Stimulated activated CD8-positive, alpha-beta memory T cell treated with anti-CD3 and anti-CD28 coated beads, Interleukin-2, amount 100 ng/mL, for 48 hours (primary cell): Measurements from ENCODE around the gene NFX1.

Experiments
- DNase-seq, 2 donors: peaks; one replicate each; pipeline ENCODE4 v3.0.0-alpha.2; 2020; ENCODE audit warnings: low read depth in 2 of 2

Gene NFX1

DNA sequence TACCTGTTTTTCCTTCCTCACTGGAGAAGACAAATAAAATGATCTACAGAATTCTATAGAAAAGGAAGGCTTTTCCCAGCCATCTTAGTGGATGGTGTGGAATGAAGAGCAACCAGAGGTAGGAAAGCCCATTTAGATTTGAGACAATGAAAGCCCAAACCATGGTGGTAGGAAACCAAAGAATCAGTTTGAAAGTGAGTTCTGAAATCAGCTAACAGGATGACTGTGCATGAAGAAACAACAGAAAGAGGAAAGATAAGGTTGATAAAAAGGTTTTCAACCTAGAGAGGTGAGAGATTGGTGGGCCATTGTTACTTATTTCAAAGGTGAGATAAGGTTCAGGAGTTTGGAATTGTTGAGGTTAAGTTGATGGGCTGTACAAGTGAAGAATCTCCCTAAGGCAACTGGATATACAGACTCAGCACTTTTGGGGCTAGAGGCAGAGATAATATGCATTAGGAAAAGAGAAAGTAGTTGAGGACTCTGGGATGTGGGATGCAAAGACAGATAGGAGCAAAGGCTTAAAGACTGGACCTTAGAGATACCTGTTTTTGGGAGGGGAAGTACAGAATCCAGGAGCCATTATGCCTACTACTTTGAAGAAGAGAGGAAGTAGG, 23.1 kb upstream of the NFX1 start:
- DNase-seq: no peak

DNA sequence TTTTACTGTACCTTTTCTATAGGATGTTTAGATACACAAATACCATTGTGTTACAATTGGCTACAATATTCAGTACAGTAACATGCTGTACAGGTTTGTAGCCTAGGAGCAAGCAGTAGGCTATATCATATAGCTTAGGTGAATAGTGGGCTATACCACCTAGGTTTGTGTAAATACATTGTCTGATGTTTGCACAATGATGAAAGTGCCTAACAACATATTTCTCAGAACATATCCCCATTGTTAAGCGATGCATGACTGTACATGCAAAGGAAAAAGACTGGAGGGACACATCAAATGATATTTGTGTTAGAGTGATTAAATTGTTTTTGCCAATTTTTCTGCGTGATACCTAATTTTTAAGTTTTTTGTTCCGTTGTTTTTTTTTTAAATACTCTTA, 20.2 kb upstream of the NFX1 start:
- no peak for DNase-seq

DNA sequence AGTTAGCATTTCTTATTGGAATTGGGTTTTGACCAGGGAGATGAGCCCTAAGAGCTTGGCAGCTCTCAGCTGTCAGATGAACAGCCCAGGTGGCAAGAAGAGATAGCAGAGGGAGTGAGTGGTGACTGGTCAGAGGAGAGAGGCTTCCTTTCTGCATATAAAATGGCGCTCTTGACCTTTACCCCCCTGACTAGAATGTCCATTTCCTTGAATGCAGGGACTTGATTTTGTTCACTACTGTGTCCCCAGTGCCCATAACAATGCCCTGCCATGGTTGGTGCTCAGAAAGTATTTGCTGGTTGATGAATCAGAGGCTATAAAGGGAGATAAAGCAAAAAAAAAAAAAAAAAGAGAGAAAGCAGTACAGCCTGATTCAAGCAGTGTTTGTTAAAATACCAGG, 18.3 kb upstream of the NFX1 start:
- DNase-seq: no peak

DNA sequence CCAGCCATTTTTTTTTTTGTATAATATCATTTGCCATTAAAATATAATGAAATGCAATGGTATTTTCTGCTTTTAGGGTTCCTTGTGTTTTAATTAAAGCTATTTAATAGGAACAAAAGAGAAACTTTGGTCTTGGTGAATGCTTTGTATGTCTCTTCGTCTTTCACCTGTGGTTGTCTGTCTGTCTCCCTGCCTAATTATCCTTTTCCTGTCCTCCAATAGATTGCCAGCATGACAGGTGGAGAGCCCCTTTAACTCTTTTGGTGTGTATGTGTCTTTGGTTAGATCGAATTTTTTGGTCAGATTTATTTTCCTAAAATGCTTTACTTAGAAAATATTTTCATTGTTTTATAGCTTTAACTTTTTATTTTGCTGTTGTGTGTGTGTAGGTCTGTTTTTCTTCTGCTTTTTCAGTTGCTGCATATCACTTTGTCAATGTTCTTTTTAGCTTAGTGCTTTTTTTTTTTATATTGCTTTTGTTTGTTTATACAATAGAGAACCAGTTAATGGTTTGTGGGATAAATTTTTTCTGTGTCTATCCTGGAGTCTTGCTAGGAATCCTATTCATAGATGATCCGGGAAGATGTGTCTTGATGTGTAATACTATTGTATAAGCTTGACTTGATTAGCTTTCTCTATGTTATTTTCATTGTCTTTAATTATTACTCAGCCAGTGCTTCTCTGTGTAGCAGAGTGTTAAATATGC, 16.9 kb upstream of the NFX1 start:
- no peak for DNase-seq

DNA sequence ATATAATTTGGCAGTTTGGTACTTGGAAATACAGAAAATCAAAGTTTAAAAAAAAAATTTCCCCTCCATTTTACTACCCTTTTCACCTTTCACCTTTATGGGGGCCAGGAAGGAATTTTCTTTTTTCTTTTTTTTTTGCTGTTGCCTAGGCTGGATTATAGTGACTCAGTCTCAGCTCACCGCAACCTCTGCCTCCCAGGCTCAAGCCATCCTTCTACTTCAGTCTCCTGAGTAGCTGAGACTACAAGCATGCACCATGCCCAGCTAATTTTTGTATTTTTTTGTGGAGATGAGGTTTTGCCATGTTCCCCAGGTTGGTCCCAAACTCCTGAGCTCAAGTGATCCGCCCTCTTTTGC, 16.4 kb upstream of the NFX1 start:
- no peak for DNase-seq

DNA sequence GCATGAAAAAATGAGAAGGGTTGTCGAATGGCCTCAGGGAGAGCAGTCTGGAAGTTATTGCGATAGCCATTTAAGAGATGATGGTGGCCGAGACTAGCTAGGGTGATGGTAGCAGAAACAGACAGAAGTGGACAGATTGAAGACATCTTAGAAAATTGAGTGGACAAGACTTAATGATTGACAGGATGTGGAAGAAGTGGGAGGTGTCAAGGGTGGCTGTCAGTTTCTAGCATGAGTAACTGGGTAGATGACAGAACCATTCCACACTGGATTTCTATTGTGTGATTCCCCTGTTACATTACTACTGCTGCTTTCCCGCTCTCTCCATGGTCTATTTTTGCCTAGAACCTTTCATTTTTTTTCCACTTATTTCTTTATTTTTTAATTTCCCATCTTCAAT, 12.8 kb upstream of the NFX1 start:
- DNase-seq: no peak

DNA sequence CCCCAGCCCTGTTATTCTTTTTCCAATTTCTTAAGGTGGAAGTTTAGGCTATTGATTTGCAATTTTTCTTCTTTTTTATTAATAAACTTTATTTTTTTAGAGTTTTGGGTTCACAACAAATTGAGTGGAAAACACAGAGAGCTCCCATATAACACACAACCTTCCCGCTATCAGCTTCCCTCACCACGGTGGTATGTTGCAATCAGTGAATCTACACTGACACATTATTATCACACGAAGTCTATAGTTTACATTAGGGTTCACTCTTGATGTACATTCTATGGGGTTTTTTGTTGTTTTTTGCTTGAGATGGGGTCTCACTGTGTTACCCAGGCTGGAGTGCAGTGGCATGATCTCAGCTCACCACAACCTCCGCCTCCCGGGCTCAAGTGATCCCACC, 4.8 kb upstream of the NFX1 start:
- DNase-seq: no peak

DNA sequence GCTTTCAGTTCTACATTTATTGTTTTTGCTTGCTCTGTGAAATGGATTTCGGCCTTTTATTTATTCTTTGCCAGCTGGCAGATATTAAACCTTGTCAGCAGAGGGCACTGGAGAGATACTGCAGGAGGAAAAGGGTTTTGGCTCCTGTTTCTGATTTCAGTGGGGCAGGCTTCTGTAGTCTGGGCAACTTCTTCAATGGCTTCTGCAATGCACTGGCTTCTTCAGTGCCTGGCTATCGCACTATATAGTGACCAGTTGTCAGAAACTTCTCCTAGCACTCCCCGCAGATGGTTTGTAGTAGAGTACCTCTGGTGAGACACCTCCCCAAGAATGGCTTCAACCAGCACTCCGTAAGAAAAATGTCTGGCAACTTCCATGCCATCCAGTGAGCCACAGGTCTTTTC, 3.2 kb upstream of the NFX1 start:
- no peak for DNase-seq

DNA sequence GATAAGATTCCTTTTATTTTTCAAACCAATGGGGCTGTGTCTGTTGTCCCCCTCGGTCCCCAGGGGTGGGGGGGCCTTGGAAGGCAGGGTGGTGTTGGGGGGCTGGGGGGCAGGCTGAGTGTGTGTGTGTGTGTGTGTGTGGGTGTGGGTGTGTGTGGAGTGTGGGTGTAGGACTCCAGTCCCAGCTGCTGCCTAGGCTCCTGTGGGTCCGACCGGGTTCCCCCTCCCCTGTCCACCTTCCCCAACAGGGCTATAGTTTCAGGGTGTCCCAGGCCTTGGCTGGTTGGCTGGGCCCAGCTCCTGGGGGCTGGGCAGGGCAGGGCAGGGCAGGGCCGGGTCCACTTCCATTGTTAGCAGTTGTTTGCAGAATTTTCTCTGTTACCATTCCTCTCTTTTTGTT, 2.1 kb upstream of the NFX1 start:
- DNase-seq: no peak

DNA sequence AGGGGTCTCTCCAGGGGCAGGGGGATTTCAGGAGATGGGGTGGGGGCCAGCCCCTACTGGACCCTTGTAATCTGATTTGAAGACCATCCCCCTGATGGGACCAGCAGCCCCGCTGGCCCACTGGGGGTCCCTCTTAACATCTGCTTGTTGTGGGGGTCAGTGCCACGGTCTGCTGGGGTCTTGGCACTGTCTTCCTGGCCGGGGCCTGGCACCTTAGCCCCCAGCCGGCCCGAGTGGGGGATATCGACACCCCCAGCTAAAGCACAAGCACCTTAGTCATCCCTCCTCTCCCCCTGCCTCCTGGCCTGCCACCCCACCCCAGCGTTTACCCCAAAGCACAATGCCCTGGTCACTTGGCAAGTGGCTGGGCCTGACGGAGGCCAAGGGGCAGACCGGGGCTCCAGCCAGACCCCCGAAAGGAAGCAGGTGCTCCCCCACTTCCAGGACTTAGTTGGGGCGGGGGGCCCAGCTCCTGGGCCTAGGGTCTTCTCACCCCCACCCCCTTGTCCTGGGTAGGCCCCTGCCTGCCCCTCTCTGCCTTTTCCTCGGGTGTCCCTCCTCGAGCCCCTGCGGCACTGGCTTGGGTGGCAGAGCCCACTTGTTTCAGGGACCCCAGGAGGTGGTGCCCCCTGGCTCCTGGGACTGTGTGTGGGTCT, 1.4 kb upstream of the NFX1 start:
- DNase-seq: no peak

DNA sequence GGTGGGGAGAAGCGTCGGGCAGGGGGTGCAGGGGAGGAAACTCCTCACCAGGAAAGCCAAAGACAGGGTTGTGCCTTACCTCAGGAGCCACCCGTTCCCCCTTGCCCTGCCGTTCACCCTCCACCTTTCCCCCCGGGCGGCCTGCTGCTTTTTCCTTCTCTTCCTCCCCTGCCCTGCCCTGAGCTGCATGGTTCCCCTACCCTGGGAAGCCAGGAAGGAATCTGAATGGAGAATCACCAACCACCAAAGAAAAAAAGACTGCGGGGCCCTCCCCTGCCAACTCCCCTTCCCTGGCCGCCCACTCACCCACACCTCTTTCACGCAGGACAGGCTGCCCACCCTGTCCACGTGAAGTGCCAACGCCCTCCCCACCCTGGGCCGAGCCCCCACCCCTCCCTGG, 820 bp upstream of the NFX1 start:
- no peak for DNase-seq

DNA sequence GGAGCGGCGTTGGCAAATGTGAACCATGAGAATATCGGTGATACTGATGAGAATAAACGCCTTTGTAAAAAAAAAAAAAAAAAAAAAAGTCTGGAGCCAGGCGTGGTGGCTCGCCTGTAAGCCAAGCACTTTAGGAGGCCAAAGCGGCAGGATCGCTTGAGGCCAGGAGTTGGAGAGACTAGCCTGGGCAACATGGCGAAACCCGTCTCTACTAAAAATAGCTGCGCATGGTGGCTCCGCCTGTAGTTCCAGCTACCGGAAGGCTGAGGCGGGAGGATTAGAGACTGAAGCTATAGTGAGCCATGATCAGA, 425 bp upstream of the NFX1 start:
- no peak for DNase-seq

DNA sequence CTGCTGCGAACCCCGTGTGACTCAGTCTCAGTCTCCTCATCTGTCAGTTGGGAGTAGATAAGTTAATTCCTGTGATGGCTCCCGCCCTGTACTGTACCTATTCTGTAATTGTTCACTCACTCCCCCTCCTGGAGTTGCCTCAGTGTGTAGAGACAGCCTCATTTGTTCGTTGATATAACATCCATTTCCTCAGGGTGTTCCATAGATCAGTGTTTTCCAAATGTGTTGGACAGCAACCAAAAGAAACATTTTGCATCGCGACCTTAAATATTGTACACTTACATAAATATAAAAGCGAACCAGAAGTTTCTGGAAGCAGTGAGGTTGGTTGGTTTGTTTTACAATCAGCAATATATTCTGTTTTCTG, 698 bp downstream of the NFX1 start:
- DNase-seq: no peak

DNA sequence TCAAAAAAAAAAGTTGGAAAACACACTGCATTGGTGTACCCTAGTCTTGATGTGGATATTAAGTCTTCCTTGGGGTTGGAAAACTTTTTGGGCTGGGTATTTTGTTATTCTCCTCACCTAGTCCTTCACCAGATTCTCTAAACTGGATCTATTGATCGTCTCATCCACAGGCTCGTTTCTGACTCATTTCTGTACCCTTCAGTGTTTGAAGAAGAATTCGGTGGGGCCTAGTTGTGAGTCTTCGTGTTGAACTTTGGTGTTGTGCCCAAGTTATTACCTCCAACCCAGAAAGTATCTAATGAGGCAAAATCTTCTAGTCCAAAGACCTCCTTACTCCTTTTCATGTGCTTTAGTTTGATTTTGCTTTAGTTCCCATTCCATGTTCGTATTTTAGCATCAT, 1.6 kb downstream of the NFX1 start:
- no peak for DNase-seq

DNA sequence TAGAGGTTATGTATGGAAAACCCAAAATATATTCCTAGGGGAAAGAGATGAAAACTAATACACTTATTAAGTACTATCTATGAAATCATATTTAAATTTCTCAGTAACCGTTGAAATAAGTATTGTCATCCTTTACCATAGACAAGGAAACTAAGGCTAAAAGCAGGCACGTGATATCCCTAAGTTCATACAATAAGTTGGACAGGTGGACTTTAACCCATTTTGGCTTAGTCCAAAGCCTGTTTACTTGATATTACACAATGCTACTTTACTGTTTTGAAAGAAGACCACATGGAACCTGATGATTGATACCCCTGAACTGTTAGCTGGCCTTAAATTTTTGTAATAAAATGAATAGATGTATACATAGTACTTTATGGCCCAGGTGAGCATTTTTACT, 3.5 kb downstream of the NFX1 start:
- no peak for DNase-seq

DNA sequence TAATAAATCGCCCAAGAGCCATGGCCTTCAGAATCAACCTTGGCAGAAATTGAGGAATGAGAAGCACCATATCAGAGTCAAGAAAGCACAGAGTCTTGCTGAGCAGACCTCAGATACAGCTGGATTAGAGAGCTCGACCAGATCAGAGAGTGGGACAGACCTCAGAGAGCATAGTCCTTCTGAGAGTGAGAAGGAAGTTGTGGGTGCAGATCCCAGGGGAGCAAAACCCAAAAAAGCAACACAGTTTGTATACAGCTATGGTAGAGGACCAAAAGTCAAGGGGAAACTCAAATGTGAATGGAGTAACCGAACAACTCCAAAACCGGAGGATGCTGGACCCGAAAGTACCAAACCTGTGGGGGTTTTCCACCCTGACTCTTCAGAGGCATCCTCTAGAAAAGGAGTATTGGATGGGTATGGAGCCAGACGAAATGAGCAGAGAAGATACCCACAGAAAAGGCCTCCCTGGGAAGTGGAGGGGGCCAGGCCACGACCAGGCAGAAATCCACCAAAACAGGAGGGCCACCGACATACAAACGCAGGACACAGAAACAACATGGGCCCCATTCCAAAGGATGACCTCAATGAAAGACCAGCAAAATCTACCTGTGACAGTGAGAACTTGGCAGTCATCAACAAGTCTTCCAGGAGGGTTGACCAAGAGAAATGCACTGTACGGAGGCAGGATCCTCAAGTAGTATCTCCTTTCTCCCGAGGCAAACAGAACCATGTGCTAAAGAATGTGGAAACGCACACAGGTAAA, 4.5 kb downstream of the NFX1 start:
- no peak for DNase-seq

DNA sequence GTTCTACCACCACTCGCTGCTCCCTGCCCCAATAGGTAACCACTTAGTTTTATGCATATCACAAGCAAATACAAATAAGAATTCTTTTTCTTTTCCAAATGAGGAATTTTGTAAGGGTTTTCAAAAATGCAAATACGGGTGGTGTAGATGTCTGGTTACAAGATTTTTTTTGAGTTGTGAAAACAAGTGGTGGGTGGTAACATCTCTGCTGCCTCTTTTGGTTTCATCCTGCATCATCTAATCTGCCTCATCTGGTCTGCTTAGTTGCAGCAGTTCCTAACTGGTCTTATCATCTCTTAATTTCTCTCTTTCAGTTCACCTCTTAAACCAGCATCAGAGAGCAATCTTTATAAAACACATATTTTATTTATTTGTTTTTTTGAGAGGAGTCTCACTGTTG, 5.3 kb downstream of the NFX1 start:
- no peak for DNase-seq

DNA sequence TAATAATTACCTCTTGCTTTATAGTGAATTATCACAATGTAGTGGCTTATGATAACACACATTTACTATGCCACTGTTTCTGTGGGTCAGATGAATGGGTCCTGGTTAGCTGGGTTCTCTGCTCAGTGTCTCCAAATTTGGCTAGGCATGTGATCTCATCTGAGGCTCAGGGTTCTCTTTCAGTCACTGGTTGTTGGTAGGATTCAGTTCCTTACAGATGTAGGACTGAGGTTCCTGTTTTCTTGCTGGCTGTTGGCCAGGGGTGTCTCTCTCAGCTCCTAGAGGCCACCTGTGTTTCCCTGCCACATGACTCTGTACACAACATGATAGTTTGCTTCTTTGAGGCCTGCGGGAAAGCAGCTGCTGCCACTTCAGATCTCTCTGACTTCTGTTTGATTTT, 7.1 kb downstream of the NFX1 start:
- no peak for DNase-seq

DNA sequence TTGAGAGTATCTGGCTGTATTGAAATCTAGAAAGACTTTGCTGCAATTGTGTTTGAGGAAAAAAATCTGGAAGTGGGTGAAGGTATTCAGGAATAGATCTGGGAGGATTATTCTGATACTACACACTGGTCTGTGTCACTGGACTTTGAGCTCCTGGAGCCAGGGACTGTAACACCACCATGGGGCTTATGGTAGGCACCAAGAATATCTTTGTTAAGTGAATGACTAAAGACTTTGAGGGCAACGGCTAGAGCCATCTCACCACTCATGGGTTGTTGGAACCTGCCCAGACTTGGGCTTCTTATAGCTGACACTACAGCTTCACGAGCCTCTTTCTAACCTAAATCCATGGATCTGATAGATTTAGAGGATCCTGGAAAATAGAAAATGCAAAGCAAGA, 10.2 kb downstream of the NFX1 start:
- no peak for DNase-seq

DNA sequence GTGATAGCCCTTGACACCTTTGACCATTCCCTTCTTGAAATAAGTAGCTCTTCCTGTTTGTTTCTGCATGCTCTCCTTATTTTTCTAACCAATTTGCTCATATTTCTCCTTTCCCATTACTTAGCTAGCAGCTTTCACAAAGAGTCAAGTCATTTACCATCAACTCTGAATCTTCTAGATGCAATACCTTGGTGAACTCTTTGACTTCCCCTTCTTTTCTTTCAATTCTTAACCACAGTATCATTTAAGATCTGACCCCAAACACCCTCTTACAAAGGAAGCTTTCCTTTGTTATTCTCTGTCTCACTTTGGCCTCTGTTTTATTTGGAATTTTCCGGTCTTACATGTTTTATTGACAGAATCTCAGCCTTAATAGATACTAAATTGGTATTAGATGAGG, 14.0 kb downstream of the NFX1 start:
- DNase-seq: no peak

DNA sequence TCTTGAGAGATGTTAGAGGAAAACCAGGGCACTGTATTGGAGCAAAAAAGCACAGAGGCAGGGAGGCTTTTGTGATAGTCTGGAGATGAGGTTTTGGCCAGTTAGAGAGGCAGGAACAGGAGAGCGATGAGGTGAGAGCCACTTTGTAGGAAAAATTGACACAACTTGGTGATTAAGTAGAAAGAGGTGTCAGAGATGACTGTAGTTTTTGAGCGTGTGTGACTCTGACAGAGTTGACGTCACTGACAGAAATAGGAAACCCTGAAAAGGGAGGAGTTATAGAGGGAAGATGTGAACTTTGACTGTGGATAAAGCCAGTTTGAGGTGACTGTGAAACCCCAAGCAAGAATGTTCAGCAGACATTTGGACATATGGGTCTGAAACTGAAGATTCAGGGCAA, 15.7 kb downstream of the NFX1 start:
- no peak for DNase-seq

DNA sequence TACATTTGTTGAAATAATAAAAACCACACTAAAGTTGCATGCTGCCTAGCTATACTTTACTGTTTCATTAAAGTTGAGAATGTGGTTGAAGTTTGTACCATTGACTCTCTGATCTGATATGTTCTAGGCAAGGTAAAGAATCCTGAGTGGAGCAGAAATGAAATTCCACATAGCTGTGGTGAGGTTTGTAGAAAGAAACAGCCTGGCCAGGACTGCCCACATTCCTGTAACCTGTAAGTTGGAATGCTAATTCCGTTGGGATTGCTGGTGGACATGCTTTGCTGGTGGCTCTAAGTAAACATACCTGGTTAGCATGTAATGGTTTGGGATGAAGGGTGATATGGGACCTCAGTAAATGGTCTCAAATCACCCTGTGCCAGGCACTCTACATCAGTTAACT, 16.8 kb downstream of the NFX1 start:
- DNase-seq: no peak

DNA sequence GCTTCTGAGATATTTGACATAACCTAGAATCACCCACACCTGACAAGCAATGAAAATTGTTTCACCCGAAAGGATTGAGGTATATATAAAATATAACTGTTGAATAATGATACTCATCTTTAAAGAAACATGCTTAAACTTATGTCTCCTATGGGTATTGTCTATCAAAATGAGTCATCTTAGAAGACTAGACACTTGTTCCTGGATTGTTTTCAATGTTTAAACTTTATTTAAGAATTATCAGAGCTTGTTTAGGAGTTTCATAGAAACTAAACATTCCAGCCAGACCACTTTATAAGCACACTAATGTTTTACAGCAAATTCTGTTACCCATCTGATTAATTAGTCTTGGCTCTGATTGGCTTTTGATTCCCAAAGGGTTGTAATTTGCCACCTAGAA, 19.6 kb downstream of the NFX1 start:
- no peak for DNase-seq
